ENCODE data around the gene DISC1. TPM values are rescaled to one million over a fixed set of nuclear protein-coding genes. Genes with fewer than 3 reads are reported as not detected.
"Not testable (repeated sequence)": the region's sequence is repeated elsewhere in the genome, so short reads cannot be mapped to it uniquely, and the experiment has no call there.

Gene DISC1
- total RNA-seq, 4 donors from 2014 or later = 3.3 to 11.4 (median 4.2) TPM

- peak overlapping the region; percentile 25 to 83 (median 66) for H3K27ac ChIP-seq
- H3K4me3 ChIP-seq = no peak overlapping the region
- intact Hi-C loops (cut with DNase I) = no loop called here
- WGBS, 2 donors = 24 to 36% methylated on average over 9 of the region's 9 CpGs
- no peaks in the 10 kb centered on the region for H3K9me3 ChIP-seq
- no peaks in the 10 kb centered on the region for H3K36me3 ChIP-seq
- no peaks in the 10 kb centered on the region for H3K27me3 ChIP-seq
- peaks cover 12 to 54% (median 15%) of the 10 kb centered on the region in 3 donors for H3K4me1 ChIP-seq
- TF ChIP-seq CTCF (IDR thresholded peaks at IDR 0.05) (no peak), POLR2A (IDR thresholded peaks at IDR 0.05) (no peak)
- no peak for DNase-seq
Observed at GRCh38 chr1:231778009-231778719, 151.6 kb downstream of the DISC1 start.

- H3K27ac ChIP-seq = peak overlapping the region; percentile 9 to 83 (median 66)
- intact Hi-C loops (cut with DNase I) = no loop called here
- no peak for TF ChIP-seq CTCF (IDR thresholded peaks at IDR 0.05)
- TF ChIP-seq POLR2A (IDR thresholded peaks at IDR 0.05) = no peak
- 72 to 95% methylated on average over 3 of the region's 3 CpGs for WGBS, 2 donors
- peaks cover 12 to 54% (median 15%) of the 10 kb centered on the region in 3 donors for H3K4me1 ChIP-seq
- H3K36me3 ChIP-seq = no peaks in the 10 kb centered on the region
- H3K9me3 ChIP-seq = no peaks in the 10 kb centered on the region
- no peak for DNase-seq
- no peaks in the 10 kb centered on the region for H3K27me3 ChIP-seq
- H3K4me3 ChIP-seq = no peak overlapping the region
Observed at GRCh38 chr1:231779081-231779480, 152.5 kb downstream of the DISC1 start.

- no peak overlapping the region for H3K4me3 ChIP-seq
- intact Hi-C loops (cut with DNase I) = no loop called here
- H3K36me3 ChIP-seq = no peaks in the 10 kb centered on the region
- H3K9me3 ChIP-seq = no peaks in the 10 kb centered on the region
- no peaks in the 10 kb centered on the region for H3K27me3 ChIP-seq
- no peak for TF ChIP-seq CTCF (IDR thresholded peaks at IDR 0.05)
- TF ChIP-seq POLR2A (IDR thresholded peaks at IDR 0.05) = no peak
- peak overlapping the region in 2 of 4 donors; percentile 4 to 44 for H3K27ac ChIP-seq
- H3K4me1 ChIP-seq = peaks cover 12 to 46% (median 15%) of the 10 kb centered on the region in 3 donors
- DNase-seq = no peak
- WGBS, 2 donors = 19 to 23% methylated on average over 2 of the region's 2 CpGs
Observed at GRCh38 chr1:231781892-231782291, 155.3 kb downstream of the DISC1 start.

GRCh38 chr1:231785073-231785472 lies 158.5 kb downstream of the DISC1 start:
- H3K4me1 ChIP-seq = peaks cover 0 to 16% (median 3%) of the 10 kb centered on the region in 3 donors
- H3K36me3 ChIP-seq; H3K9me3 ChIP-seq; H3K4me3 ChIP-seq; DNase-seq; intact Hi-C loops (cut with DNase I); H3K27me3 ChIP-seq; H3K27ac ChIP-seq: not testable (repeated sequence)
- 93 to 97% methylated on average over 2 of the region's 2 CpGs for WGBS, 2 donors

GRCh38 chr1:231786126-231786525 lies 159.5 kb downstream of the DISC1 start:
- no peak for TF ChIP-seq POLR2A (IDR thresholded peaks at IDR 0.05)
- no peak for TF ChIP-seq CTCF (IDR thresholded peaks at IDR 0.05)
- 72 to 86% methylated on average over 1 of the region's 1 CpG for WGBS, 2 donors
- intact Hi-C loops (cut with DNase I) = no loop called here
- peaks cover 0 to 16% (median 3%) of the 10 kb centered on the region in 3 donors for H3K4me1 ChIP-seq
- no peak overlapping the region for H3K27ac ChIP-seq
- no peaks in the 10 kb centered on the region for H3K36me3 ChIP-seq
- H3K4me3 ChIP-seq = no peak overlapping the region
- H3K27me3 ChIP-seq = no peaks in the 10 kb centered on the region
- no peaks in the 10 kb centered on the region for H3K9me3 ChIP-seq
- DNase-seq = no peak
